PC-9 (cell line): ENCODE results near the gene EXOSC6.

Experiments used
- CTCF ChIP-seq: fragments of 200-600 bp; sonication (generic); conservative IDR thresholded peaks from 2 replicates; pipeline ENCODE4 v1.6.1; 2017; ENCODE audit warnings: mixed run types, antibody characterized with exemption, mild to moderate bottlenecking, moderate library complexity
- EZH2 ChIP-seq: fragments of 200-600 bp; sonication (generic); IDR thresholded peaks from 2 replicates; pipeline ENCODE4 v1.8.0; 2017; ENCODE audit warnings: antibody characterized with exemption, low read depth

GRCh38 chr16:70269471-70269870, 17.7 kb upstream of the EXOSC6 start:
- no peak for TF ChIP-seq EZH2
- no peak for TF ChIP-seq CTCF
